Fibroblast of skin of left biceps (primary cell): ENCODE measurements around the gene KCNQ5.

ENCODE experiments used
- DNase-seq, 2 experiments: peaks; one replicate each; pipeline ENCODE4 v3.0.0-alpha.2; 2013; ENCODE audit warnings: low read depth in 2 of 2

Gene KCNQ5

GRCh38 chr6:73051147-73051546, 429.3 kb downstream of the KCNQ5 start:
- DNase-seq: no peak

GRCh38 chr6:73054958-73055357, 433.1 kb downstream of the KCNQ5 start:
- DNase-seq: no peak

- DNase-seq: peak in 1 of 2 experiments; percentile 61
These were observed 436.9 kb downstream of the KCNQ5 start for GRCh38 chr6:73058736-73059135.

- DNase-seq: no peak
These were observed 440.3 kb downstream of the KCNQ5 start for GRCh38 chr6:73062130-73062529.

GRCh38 chr6:73062837-73063236, 441.0 kb downstream of the KCNQ5 start:
- DNase-seq: peak; percentile 65 to 75

- DNase-seq: peak in 1 of 2 experiments; percentile 49
These were observed 442.4 kb downstream of the KCNQ5 start for GRCh38 chr6:73064266-73064665.

- no peak for DNase-seq
These were observed 451.4 kb downstream of the KCNQ5 start for GRCh38 chr6:73073238-73073637.

GRCh38 chr6:73074175-73074574, 452.3 kb downstream of the KCNQ5 start:
- peak in 1 of 2 experiments; percentile 53 for DNase-seq

- DNase-seq: no peak
These were observed 454.5 kb downstream of the KCNQ5 start for GRCh38 chr6:73076211-73076954.

GRCh38 chr6:73078333-73078862, 456.5 kb downstream of the KCNQ5 start:
- no peak for DNase-seq

- no peak for DNase-seq
These were observed 457.2 kb downstream of the KCNQ5 start for GRCh38 chr6:73078908-73079610.

GRCh38 chr6:73079611-73079955, 457.7 kb downstream of the KCNQ5 start:
- peak in 1 of 2 experiments; percentile 49 for DNase-seq

- DNase-seq: no peak
These were observed 458.1 kb downstream of the KCNQ5 start for GRCh38 chr6:73079978-73080377.

GRCh38 chr6:73081955-73082354, 460.1 kb downstream of the KCNQ5 start:
- no peak for DNase-seq

GRCh38 chr6:73083886-73084285, 462.0 kb downstream of the KCNQ5 start:
- no peak for DNase-seq

GRCh38 chr6:73085443-73085871, 463.6 kb downstream of the KCNQ5 start:
- DNase-seq: no peak

- no peak for DNase-seq
These were observed 464.9 kb downstream of the KCNQ5 start for GRCh38 chr6:73086726-73087125.

GRCh38 chr6:73088138-73088813, 466.4 kb downstream of the KCNQ5 start:
- DNase-seq: no peak

- no peak for DNase-seq
These were observed 483.1 kb downstream of the KCNQ5 start for GRCh38 chr6:73104921-73105320.

- no peak for DNase-seq
These were observed 485.2 kb downstream of the KCNQ5 start for GRCh38 chr6:73107016-73107415.

GRCh38 chr6:73108949-73109348, 487.1 kb downstream of the KCNQ5 start:
- no peak for DNase-seq

GRCh38 chr6:73109659-73110058, 487.8 kb downstream of the KCNQ5 start:
- DNase-seq: no peak
